HEK293T (cell line): ENCODE measurements around the gene ATP2A2.

Source experiments
- BHLHE40 ChIP-seq: fragments of 450-650 bp; IDR thresholded peaks from 2 replicates; pipeline ENCODE4 v1.6.1; 2016; ENCODE audit warnings: mild to moderate bottlenecking, moderate library complexity, borderline replicate concordance
- ELF4 ChIP-seq: fragments of 450-650 bp; IDR thresholded peaks from 2 replicates; pipeline ENCODE4 v1.6.1; 2017; ENCODE audit warnings: antibody characterized with exemption
- FOXA1 ChIP-seq: fragments of 450-650 bp; IDR thresholded peaks from 2 replicates; pipeline ENCODE4 v1.6.1; 2016; ENCODE audit warnings: mild to moderate bottlenecking
- FOXM1 ChIP-seq: fragments of 450-650 bp; IDR thresholded peaks from 2 replicates; pipeline ENCODE4 v1.6.1; 2017; ENCODE audit warnings: mild to moderate bottlenecking, borderline replicate concordance
- HDGF ChIP-seq: fragments of 450-650 bp; IDR thresholded peaks from 2 replicates; pipeline ENCODE4 v1.6.1; 2017; ENCODE audit warnings: antibody characterized with exemption, borderline replicate concordance
- LEF1 ChIP-seq: fragments of 450-650 bp; IDR thresholded peaks from 2 replicates; pipeline ENCODE4 v1.6.1; 2017; ENCODE audit warnings: mild to moderate bottlenecking, borderline replicate concordance
- NFRKB ChIP-seq: fragments of 450-650 bp; IDR thresholded peaks from 2 replicates; pipeline ENCODE4 v1.6.1; 2016; ENCODE audit warnings: mild to moderate bottlenecking, moderate library complexity
- SP1 ChIP-seq: fragments of 450-650 bp; IDR thresholded peaks from 2 replicates; pipeline ENCODE4 v1.6.1; 2017
- ZNF384 ChIP-seq: fragments of 450-650 bp; IDR thresholded peaks from 2 replicates; pipeline ENCODE4 v1.6.1; 2016
- TF ChIP-seq, protein P1 (sequence below): fragments of 450-650 bp; IDR thresholded peaks from 2 replicates; pipeline ENCODE4 v1.6.1; 2016

DNA sequence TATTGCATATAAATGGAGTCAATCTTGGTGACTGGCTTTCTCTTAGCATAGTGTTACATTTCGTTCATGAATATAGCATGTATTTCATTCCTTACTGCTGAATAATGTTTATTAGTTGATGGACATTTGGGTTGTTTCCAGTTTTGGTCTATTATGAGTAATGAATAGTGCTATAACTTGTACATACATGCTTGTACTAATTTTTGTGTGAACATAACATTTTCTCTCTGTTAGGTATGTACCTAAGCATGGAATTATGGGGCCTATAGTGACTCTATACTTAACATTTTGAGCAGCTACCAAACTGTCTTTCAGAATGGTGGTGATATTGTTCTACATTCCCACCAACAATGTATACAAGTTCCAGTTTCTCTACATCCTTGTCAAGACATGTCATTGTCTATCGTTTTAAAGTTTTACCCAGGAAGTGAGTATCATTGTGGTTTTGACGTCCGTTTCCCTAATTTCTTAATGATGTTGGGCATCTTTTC, 23.1 kb downstream of the ATP2A2 start:
- no peak for TF ChIP-seq SP1
- no peak for TF ChIP-seq ZNF384
- TF ChIP-seq FOXM1: no peak
- TF ChIP-seq HDGF: no peak
- TF ChIP-seq, protein P1, sequence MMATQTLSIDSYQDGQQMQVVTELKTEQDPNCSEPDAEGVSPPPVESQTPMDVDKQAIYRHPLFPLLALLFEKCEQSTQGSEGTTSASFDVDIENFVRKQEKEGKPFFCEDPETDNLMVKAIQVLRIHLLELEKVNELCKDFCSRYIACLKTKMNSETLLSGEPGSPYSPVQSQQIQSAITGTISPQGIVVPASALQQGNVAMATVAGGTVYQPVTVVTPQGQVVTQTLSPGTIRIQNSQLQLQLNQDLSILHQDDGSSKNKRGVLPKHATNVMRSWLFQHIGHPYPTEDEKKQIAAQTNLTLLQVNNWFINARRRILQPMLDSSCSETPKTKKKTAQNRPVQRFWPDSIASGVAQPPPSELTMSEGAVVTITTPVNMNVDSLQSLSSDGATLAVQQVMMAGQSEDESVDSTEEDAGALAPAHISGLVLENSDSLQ: no peak
- no peak for TF ChIP-seq ELF4
- no peak for TF ChIP-seq BHLHE40
- TF ChIP-seq NFRKB: no peak
- no peak for TF ChIP-seq LEF1
- no peak for TF ChIP-seq FOXA1
